Epithelial cell of prostate (primary cell): ENCODE measurements around the gene POU2F2.
"Not testable (repeated sequence)": the region's sequence is repeated elsewhere in the genome, so short reads cannot be mapped to it uniquely, and the experiment has no call there.

Experiments used
- DNase-seq: peaks from one replicate; pipeline ENCODE4 v3.0.0-alpha.2; 2011; ENCODE audit warnings: low read depth, low spot score
- H3K27ac ChIP-seq: fragments of 450-650 bp; 2 replicates; pipeline ENCODE4 v1.5.1; 2017; ENCODE audit warnings: mild to moderate bottlenecking

The POU2F2 gene

DNA sequence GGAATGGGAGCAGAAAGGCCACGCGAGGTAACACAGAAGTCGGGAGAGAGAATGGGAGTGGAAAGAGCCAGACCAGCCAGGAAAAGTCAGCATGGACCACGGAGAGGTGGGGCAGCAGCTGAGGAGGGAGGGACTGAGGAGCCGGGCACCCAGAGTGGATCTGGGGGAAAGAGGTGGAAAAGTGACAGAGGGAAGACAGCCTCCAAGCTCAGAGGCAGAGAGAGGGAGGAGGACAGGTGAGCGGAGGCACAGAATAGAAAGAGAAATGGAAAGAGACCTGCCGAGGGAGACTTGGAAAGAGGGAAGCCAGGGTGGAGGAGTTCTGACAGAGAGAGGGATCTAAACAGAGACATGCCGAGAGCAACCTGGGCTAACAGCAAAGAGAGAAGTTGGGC, 63.9 kb downstream of the POU2F2 start:
- no peak overlapping the region for H3K27ac ChIP-seq
- DNase-seq = no peak

DNA sequence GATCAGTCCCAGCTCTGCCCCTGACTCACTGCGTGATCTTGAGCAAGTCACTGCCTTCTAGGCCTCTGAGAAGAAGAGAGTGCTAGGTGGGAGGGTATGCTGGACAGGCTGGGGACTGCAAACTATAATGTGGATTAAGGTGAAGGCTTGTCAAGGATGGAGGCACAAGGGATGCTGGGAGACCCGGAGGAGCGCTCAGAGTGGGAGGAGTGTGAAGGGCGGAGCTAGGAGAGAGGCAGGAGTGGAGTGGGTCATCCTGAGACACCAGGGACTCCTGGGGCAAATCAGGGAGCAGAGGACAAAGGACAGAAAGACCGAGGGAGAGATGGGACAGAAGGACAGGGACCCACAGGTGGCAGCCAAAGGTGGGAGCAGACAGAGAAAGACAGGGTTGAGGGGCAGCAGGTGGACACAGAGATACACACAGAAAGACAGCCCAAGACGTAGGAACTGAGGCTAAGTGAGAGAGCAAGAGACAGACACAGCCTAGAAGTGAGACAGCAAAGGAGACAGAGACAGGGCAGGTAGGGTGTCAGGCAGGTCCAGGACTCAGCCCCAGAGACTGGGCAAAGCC, 64.8 kb downstream of the POU2F2 start:
- DNase-seq = no peak

DNA sequence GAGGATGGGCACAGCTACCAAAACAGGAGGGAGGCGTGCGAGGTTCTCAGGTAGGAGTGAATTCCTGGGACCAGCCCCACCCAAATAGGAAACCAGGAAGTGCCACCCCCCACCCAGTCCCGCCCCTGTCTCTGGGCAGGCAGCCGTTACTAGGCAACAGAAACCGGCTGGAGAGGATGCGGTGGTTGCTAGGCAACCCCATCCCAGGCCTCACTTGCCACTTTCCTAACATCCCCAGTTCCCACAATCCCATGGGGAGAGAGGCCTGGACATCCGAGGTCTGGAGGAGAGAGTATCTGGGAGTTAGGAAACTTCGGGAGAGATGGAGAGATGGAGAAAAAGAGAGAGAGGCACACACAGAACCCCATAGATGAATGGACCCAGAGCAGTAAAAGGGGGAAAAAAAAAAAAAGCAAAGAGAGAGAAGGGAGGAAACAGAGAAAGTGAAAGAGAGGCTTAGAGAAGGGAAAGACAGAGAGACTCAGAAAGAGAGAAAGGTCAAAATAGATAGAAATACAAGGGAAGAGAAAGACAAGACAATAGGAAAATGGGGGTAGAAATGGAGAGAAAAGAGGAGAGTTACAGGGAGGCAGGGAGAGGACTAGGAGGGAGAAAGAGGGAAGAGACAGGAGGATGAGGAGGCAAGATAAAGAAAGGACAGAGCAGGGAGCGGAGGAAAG, 66.0 kb downstream of the POU2F2 start:
- no peak for DNase-seq
- H3K27ac ChIP-seq = no peak overlapping the region

More for the DNA sequence above, 64.8 kb downstream of the POU2F2 start:
- no peak overlapping the region for H3K27ac ChIP-seq

DNA sequence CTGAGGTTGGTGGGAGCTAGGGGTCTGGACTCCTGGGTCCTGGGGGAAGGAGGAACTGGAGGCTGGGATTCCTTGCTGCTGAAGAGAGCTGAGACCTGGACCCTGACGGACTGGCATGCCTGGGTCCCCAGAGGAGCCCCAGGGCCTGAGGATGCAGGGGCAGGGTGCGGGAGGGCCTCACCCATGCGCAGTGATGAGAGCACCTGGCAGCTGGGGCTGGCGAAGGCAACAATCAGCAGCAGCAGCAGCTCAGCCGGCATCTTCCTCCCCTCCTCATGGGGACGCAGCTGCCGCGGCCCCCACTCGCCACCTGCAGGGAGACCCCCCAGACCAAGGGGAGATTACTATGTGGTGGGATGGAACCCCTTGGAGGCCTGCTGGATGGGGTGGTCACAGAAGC, 66.7 kb downstream of the POU2F2 start:
- H3K27ac ChIP-seq = no peak overlapping the region
- no peak for DNase-seq

GRCh38 chr19:42065051-42065450, 67.2 kb downstream of the POU2F2 start:
- H3K27ac ChIP-seq = no peak overlapping the region
- DNase-seq = no peak

DNA sequence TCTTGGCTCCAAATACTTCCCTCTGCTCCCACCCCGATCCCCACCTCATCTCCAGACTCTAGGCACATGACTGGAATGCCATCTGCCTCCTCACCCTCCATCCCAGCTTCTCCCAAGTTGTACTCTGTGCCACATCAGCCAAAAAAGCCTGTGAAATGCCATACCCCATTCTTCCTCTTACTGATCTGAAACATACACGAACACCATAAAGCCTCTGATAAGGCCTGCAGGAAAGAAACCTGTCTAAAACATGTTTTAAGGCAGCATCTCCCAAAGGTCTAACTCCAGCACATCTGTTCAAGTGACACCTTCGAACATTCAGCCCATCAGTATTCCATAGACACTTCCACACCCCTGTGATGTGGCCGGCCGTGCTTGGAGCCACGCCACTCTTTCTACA, 67.8 kb downstream of the POU2F2 start:
- DNase-seq = no peak
- H3K27ac ChIP-seq = no peak overlapping the region

GRCh38 chr19:42062381-42062780, 69.9 kb downstream of the POU2F2 start:
- DNase-seq = no peak

GRCh38 chr19:42060117-42060516, 72.1 kb downstream of the POU2F2 start:
- DNase-seq = no peak
- no peak overlapping the region for H3K27ac ChIP-seq

More at GRCh38 chr19:42062381-42062780, 69.9 kb downstream of the POU2F2 start:
- H3K27ac ChIP-seq = no peak overlapping the region

- no peak overlapping the region for H3K27ac ChIP-seq
- DNase-seq = no peak
These were observed 73.0 kb downstream of the POU2F2 start for GRCh38 chr19:42059196-42059595.

DNA sequence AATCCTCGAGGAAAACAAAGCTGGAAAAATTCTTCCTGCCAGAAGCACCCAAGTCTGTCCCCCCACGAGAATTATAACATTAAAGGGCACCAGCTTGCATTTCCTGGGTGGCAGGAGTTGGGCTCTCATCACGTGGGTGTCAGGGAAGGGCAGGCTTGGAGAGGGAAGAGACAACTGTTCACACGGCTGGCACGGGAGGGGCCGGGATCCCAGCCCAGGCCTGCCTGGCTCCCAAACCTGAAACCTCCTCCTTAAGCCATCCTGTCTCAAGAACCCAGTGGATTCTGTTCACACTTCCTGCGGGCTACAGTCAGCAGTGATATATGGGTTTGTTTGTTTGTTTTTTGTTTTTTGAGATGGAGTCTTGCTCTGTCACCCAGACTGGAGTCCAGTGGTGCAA, 74.4 kb downstream of the POU2F2 start:
- H3K27ac ChIP-seq = no peak overlapping the region
- no peak for DNase-seq

DNA sequence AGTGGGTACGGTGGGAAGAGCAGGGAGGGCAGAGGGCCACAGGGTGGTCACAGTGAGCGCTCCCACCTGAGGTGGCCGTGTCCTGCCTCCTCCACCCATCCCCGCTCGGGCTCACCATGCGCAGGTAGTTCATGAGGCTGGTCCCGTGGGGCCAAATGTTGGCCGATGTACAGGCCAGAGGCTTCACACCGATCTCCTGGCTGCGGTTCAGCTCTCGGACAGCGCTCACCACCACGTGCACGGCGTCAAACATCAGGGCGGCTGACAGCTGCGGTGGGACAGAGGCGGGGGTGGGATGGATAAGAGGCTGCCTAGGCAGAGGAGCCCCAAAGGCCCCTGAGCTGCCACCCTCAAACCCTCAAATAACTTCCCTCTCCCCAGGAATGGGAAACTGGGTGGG, 78.0 kb downstream of the POU2F2 start:
- no peak for DNase-seq
- H3K27ac ChIP-seq = no peak overlapping the region

DNA sequence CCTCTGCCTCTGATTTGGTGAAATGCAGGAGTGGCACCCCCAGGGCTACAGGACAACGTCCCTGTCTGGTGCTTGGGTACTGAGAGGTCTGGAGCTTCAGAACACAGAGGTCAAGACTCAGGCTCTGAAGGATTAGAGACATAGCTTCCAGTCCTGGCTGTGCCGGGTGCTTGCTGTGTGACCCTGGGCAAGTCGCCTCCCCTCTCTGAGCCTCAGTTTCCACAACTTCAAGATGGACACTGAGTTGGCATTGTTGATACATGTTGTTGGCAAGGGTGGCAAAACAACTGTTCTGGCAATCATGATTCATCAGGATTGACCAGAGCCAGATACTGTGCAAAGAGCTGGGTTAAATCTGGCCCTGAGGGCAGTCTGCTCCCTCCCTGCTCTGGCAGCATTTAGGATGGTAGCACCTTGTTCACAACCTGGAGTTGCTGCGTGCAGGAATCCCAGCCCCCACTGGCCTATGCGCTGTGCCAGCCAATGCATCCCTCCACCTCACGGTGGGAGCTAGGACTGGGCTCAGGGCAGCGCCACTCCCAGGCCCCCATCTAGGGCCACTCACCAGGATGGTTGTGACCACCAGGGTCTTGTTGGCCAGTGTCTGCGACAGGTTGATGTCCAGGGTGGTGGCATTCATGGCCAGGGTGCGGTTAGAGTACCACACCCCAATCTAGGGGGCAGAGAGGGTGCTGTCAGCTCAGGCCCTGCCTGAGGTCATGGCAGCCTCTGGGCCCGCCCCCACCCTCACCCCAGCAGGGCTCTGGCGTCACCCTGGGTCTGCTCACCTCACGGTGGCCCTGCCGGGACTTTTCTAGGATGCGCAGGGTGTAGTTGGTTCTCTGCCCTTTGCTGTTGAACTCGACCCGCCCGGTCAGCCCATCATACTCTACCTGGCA, 79.0 kb downstream of the POU2F2 start:
- DNase-seq = peak; percentile 29
- peak overlapping the region; percentile 91 for H3K27ac ChIP-seq

DNA sequence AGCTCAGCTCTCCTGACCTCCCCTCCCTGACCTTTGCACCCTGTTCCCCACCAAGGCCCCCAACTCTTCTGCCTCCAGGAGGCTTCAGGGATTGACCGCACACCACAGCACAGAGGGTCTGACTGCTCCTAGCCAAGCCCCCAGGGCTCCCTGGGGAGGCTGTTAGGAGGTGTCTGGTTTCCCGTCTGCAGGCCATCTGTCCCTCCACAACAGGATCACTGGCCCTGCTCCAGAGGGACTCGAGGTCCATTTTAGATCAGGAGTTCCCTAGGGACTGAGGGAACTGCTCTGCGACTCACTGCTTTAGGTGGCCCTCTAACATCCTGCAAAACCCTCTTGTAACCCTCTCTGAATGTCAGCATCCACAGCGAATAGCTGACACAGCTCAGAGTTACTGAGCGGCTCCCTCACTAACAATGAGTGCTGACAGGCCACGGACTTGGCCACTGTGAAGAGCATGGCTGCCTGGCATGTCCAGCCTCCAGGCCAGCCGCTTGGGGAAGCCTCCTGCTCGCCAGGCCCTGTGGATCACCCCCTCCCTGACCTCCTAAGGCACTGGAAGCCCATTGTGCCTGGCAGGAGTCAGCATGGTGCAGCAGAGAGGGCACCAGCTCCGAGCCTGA, 79.9 kb downstream of the POU2F2 start:
- peak overlapping the region; percentile 91 for H3K27ac ChIP-seq
- DNase-seq = no peak

DNA sequence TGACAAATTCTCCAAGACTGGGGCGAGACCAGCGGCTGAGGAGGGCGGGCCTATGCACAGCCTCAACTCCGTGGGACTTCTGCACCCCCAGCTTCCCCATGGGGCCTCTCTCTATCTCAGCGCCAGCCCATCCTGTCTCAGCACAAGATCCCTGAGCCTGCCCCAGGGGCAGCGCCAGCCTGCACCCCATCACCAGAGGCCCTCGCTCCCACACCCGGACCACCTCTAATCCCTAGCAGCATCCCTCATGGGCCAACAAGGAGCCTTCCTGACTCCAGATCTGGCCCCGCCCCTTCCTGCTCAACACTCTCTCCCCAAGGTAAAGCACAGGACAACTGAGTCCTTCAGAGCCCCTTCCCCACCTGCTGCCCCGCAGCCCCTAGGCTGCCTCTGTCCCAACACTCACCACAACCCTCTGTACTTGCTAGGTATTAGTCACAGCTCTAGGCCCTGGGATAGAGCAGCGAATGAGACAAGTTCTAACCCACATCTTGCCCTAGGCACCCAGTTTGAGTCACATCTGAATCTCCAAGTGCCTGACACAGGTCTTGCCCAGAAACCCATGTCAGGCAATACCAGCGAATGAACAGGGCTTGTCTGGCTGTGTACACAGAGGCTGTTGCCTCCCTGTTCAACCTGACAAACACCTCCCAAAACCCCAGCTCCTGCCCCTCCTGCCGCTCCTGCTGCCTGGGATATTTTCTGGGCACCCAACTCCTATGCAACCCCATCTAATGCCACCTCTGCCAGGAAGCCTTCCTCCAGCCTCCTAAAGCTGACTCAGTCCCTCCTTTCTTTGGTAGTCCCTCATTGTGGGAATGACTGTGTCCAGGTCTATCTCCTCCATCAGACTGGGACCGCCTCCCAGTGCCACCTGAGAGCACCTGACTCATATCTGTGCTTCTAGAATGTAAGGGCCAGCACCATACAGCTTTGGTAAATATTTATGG, 80.8 kb downstream of the POU2F2 start:
- peak overlapping the region; percentile 91 for H3K27ac ChIP-seq
- peak; percentile 99 for DNase-seq

DNA sequence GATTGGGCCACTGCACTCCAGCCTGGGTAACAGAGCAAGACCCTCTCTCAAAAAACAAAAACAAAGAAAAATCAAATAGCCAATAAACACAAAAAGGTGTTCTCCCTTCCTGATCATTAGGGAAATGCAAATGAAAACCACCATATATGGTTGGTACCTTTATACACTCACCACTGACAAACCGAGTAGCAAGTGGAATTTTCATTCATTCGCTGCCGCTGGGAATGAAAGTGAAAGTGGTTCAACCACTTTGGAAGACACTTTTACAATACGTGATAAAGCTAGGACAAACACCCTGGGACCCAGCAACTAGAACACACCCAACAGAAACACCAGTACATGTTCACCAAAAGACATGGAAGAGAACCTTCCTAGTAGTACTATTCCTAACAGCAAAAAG, 83.3 kb downstream of the POU2F2 start:
- H3K27ac ChIP-seq = peak overlapping the region; percentile 26
- DNase-seq = no peak

DNA sequence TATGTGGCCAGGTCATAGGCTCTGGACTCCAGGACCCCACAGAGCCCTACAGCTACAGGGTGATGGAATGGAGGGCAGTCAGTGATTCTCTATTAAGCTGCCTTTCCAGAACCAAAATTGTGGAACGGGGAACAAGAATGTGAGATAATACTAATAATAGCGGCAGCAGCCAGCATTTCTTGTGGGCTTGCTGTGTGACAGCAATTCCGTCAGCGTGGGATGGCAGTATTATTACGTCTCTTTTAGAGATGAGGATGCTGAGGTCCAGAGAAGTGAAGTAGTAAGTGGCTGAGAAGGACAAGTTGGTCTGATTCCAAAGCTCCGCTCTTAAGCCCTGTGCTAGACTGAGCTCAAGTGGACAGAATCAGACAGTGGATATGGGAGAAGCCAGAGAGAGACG, 86.7 kb downstream of the POU2F2 start:
- no peak for DNase-seq

GRCh38 chr19:42042455-42043170, 89.6 kb downstream of the POU2F2 start:
- DNase-seq = no peak
- no peak overlapping the region for H3K27ac ChIP-seq

More for the DNA sequence above, 86.7 kb downstream of the POU2F2 start:
- H3K27ac ChIP-seq = no peak overlapping the region

DNA sequence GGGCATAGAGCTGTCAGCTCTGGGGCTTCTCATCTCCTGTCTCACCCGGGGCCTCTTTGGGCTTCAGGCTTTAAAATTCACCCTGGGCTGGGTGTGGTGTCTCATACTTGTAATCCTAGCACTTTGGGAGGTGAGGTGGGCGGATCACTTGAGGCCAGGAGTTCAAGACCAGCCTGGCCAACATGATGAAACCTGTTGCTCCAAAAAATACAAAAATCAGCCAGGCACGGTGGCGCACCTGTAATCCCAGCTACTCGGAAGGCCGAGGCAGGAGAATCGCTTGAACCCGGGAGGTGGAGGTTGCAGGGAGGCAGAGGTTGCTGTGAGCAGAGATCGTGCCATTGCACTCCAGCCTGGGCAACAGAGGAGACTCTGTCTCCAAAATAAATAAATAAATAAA, 91.8 kb downstream of the POU2F2 start:
- not testable (repeated sequence) for DNase-seq, H3K27ac ChIP-seq

- H3K27ac ChIP-seq = no peak overlapping the region
- no peak for DNase-seq
These were observed 92.2 kb downstream of the POU2F2 start for GRCh38 chr19:42040031-42040430.
